ENCODE results near the gene HERC3. TPM values are rescaled to one million over a fixed set of nuclear protein-coding genes. Genes with fewer than 3 reads are reported as not detected.

The HERC3 gene
- total and polyA plus RNA-seq, 2 donors (not counting 3 experiments of a cell fraction or from before 2014, with no cell fraction given) = 6.3 to 21.2 TPM

GRCh38 chr4:88757776-88758175 lies 165.5 kb downstream of the HERC3 start:
- Histone ChIP-seq H3K36me3 (ENCODE audit: control insufficient read depth in 2 of 2, extremely low read depth in 1 of 2, insufficient read depth in 2 of 2, low read length in 2 of 2) (no peaks in the 10 kb centered on the region), H3K27me3 (ENCODE audit: control insufficient read depth in 2 of 2, insufficient read depth in 2 of 2, low read length in 2 of 2) (no peaks in the 10 kb centered on the region), H3K79me2 (ENCODE audit: control insufficient read depth, insufficient read depth, low read length) (no peaks in the 10 kb centered on the region), H3K4me3 (replicated peaks in 1 of 3; ENCODE audit: insufficient read depth in 1 of 3, low read depth in 1 of 3, low read length in 3 of 3) (no peak overlapping the region), H3K9me3 (replicated peaks; ENCODE audit: control insufficient read depth, insufficient read depth, low read length) (no peaks in the 10 kb centered on the region), H3K4me2 (ENCODE audit: insufficient read depth, low read length) (no peak overlapping the region), H3K9me1 (replicated peaks; ENCODE audit: control insufficient read depth, extremely low read depth, insufficient read depth, low read length) (no peaks in the 10 kb centered on the region), H3K9ac (replicated peaks; ENCODE audit: extremely low read depth, insufficient read depth, low read length) (no peak overlapping the region), H3K4me1 (ENCODE audit: control insufficient read depth, extremely low read depth, insufficient read depth, low read length) (no peaks in the 10 kb centered on the region), H2AFZ (ENCODE audit: low read depth, low read length) (no peak overlapping the region), H4K20me1 (replicated peaks; ENCODE audit: control insufficient read depth, extremely low read depth, insufficient read depth, low read length) (no peaks in the 10 kb centered on the region), H3K27ac (ENCODE audit: insufficient read depth, low read depth, low read length) (no peak overlapping the region)
- DNase-seq (ENCODE audit: low read depth, low spot score) (no peak), FAIRE-seq (no peak)
- POLR2A ChIA-PET = no interaction called here
- dilution Hi-C loops (cut with MboI; ENCODE audit: extremely low pct_ligation_motif_present, low sequenced_read_pairs) (no loop called here), intact Hi-C loops (cut with micrococcal nuclease) (no loop called here)
- no peak for TF ChIP-seq MAX (IDR thresholded peaks at IDR 0.05; ENCODE audit: insufficient read depth, insufficient read length)
- TF ChIP-seq CTCF (IDR thresholded peaks at IDR 0.05; ENCODE audit: extremely low read depth in 1 of 2, insufficient read depth in 1 of 2, low read depth in 1 of 2, low read length in 2 of 2) = no peak
- no peak for TF ChIP-seq MYC (IDR thresholded peaks at IDR 0.05; ENCODE audit: low read depth, low read length)
- no peak for TF ChIP-seq POLR2A (IDR thresholded peaks at IDR 0.05; ENCODE audit: low read depth, low read length)
- no peak for TF ChIP-seq FOS (IDR thresholded peaks at IDR 0.05; ENCODE audit: borderline replicate concordance, insufficient read depth, low read length)
- TF ChIP-seq JUN (IDR thresholded peaks at IDR 0.05; ENCODE audit: borderline replicate concordance, insufficient read depth, insufficient read length, low read depth) = no peak
- no peak for TF ChIP-seq GATA2 (IDR thresholded peaks at IDR 0.05; ENCODE audit: insufficient read depth, insufficient read length, low read depth, low read length)
- TF ChIP-seq POLR2AphosphoS5 (IDR thresholded peaks at IDR 0.05; ENCODE audit: insufficient read depth, low read depth, low read length) = no peak
- TF ChIP-seq EZH2 (IDR thresholded peaks at IDR 0.05; ENCODE audit: borderline replicate concordance, low read depth, low read length, severe bottlenecking) = no peak
- no TSS peak for BruUV-seq (replicated peaks)
- CTCF ChIA-PET = interaction anchor here (1.0 to 5.8 kb wide), 5 partner anchors 8 to 218 kb away, joined by 3 to 19 read pairs (median 4); no protein-coding TSS in a partner anchor

Small RNA genes within 50 kb of the gene (small RNA-seq; reads per million reads assigned to genes)
- not detected for gene RF02115 (ENCODE audit: insufficient read depth, insufficient read length, low read depth, low replicate concordance)
- gene RNU6-33P (ENCODE audit: insufficient read depth, insufficient read length, low read depth, low replicate concordance) = not detected

Other genes with a start within 250 kb of the HERC3 start
- 4.1 and 5.0 TPM in 2 replicates for gene HERC6, start 213.6 kb upstream of the HERC3 start, total RNA-seq
- 1.9 and 2.1 TPM in 2 replicates for gene HERC6, start 213.6 kb upstream of the HERC3 start, polyA plus RNA-seq
- gene HERC5, start 135.4 kb upstream of the HERC3 start, total RNA-seq = 0.30 and 0.91 TPM in 2 replicates
- gene HERC5, start 135.4 kb upstream of the HERC3 start, polyA plus RNA-seq = 0.19 and 0.25 TPM in 2 replicates
- gene PYURF, start 68.7 kb upstream of the HERC3 start, total RNA-seq = 79.7 and 81.8 TPM in 2 replicates
- 45.0 and 59.1 TPM in 2 replicates for gene PYURF, start 68.7 kb upstream of the HERC3 start, polyA plus RNA-seq
- gene NAP1L5, start 105.3 kb downstream of the HERC3 start, total RNA-seq = 6.1 and 7.6 TPM in 2 replicates
- 2.1 and 3.4 TPM in 2 replicates for gene NAP1L5, start 105.3 kb downstream of the HERC3 start, polyA plus RNA-seq

Measured in endothelial cell of umbilical vein (primary cell).